HUES6 (cell line): ENCODE data around the gene TOMT.
A peak's percentile ranks its signal among the peaks of the same experiment; 100 is the strongest.

ENCODE experiments used
- H3K27ac ChIP-seq: 2 replicates; pipeline ENCODE4 v1.7.0; 2013; ENCODE audit warnings: low read depth, mild to moderate bottlenecking, low read length, inconsistent platforms
- H3K27me3 ChIP-seq: 2 replicates; pipeline ENCODE4 v1.6.1; 2013; ENCODE audit warnings: low read length; ENCODE audit not compliant: control insufficient read depth, insufficient read depth
- H3K36me3 ChIP-seq: 2 replicates; pipeline ENCODE4 v1.6.1; 2013; ENCODE audit warnings: low read length; ENCODE audit not compliant: control insufficient read depth, insufficient read depth
- H3K4me1 ChIP-seq: 2 replicates; pipeline ENCODE4 v1.6.1; 2013; ENCODE audit warnings: low read length; ENCODE audit not compliant: control insufficient read depth, insufficient read depth
- H3K4me3 ChIP-seq: 2 replicates; pipeline ENCODE4 v1.5.1; 2013; ENCODE audit warnings: low read depth, low read length
- H3K9ac ChIP-seq: one replicate; pipeline ENCODE4 v1.6.1; 2013; ENCODE audit warnings: mild to moderate bottlenecking, low read length
- H3K9me3 ChIP-seq: 2 replicates; pipeline ENCODE4 v1.6.1; 2013; ENCODE audit warnings: low read depth, low read length; ENCODE audit not compliant: control insufficient read depth, insufficient read depth

The TOMT gene

DNA sequence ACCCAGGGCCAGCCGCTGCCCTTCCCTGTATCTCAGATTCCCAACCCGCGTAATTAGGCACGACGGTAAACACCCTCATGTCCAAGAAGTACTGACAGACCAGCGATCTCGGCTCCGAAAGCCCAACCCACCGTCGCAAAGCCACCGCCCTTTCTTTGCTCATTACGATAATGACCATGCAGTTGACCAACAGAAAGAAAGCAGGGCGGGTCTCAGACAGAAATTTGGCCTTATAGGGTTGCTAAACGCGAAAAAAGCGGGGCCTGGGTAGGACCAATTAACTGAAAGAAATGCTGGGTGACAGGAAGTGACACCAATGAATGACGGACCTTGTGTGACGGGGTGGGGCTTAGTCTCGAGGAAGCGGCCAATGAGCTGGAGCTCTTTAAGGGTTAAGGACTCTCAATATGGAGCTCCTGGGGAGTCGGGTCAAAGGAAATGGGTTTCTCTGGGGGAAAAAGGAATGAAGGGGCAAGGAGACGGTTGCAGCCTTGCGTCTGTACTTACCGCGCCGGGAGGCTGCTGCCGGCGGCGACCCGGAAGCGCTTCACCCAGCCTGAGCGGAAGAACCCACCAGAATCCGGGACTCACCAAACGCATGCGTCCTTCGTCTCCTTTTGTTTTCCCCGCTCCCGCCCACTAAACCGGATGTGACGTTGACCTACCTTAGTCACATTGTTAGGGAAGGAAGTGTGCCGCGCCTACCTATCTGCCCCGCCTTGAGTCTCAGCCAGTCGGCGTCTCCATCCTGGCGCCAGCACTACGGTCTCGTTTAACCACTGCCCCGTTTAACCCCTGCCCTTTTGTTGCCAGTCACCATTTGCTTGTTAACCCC, 6.6 kb downstream of the TOMT start, which contains the start of gene ANAPC15:
Gene ANAPC15 (minus strand): TSS at position 553 of the 835 bp plus-strand sequence. CDS start 1,419 bp downstream, outside the sequence.
- peaks cover 12% of the 10 kb centered on the region for H3K4me1 ChIP-seq
- no peaks in the 10 kb centered on the region for H3K27me3 ChIP-seq
- peaks cover 21% of the 10 kb centered on the region for H3K36me3 ChIP-seq
- H3K4me3 ChIP-seq, result peak within 1 kb of the TSS; percentile 75
- H3K9me3 ChIP-seq, result no peaks in the 10 kb centered on the region
- peak within 1 kb of the TSS; percentile 98 for H3K27ac ChIP-seq
- peak within 1 kb of the TSS; percentile 98 for H3K9ac ChIP-seq

DNA sequence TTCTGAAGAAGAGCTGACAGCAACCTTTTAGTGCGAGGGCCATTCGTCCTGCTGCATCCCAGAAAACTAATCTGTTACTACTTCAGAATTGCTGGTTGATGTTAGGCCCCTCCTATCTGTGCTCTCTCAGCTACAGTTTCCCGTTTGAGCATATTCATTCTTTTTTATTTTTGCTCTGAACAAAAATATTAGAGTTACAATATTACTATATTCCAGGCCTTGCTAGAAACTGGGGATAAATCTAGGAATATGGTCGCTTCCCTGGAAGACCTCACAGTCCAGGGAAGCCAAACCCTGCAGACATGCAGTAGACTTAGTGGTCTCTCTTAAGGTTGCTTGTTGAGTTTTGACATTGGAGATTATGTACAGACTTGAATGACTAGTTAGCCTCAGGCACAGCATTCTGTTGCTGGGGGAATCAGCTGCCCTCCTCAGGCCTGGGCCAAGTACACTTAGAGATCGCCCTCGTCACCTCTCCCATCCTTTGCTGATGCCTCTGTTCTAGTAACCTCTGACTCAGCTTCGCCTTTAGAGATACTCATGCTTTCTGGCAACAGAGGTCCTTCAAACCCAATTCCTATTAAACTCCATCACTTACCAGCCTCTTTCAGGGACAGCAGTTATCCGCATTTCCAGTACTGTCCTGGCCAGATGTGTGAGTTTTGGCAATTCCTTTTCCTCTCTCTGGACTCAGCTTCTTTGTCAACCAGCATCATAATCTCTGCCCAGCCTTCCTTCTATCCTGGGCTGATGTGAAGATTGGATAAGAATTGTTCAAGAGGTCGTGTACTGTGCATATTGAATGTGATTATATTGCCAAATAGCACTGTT, 7.5 kb downstream of the TOMT start:
- H3K27ac ChIP-seq, result peak overlapping the region; percentile 98
- H3K27me3 ChIP-seq, result no peaks in the 10 kb centered on the region
- no peaks in the 10 kb centered on the region for H3K9me3 ChIP-seq
- H3K4me3 ChIP-seq, result peak overlapping the region; percentile 75
- peaks cover 12% of the 10 kb centered on the region for H3K4me1 ChIP-seq
- H3K36me3 ChIP-seq, result peaks cover 19% of the 10 kb centered on the region
- H3K9ac ChIP-seq, result peak overlapping the region; percentile 98

DNA sequence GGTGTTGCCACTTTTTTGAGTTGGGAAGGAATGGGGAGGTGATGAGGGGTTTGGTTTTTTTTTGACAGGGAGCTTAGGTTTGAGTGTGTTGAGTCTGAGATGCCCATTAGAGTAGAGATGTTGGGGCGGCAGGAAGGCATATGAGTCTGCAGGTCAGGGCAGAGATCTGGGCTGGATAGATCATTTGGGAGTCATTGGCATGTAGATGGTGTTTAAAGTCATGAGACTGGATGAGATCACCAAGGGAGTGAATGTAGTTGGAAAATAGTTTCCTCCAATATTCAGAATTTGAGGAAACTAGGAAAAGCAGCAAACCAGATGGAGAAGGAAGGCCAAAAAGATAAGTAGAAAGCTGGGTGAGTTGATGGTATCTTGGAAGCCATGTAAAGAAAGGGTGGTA, 8.8 kb downstream of the TOMT start:
- H3K4me1 ChIP-seq, result peaks cover 12% of the 10 kb centered on the region
- no peak overlapping the region for H3K27ac ChIP-seq
- no peak overlapping the region for H3K9ac ChIP-seq
- H3K27me3 ChIP-seq, result no peaks in the 10 kb centered on the region
- peaks cover 14% of the 10 kb centered on the region for H3K36me3 ChIP-seq
- H3K4me3 ChIP-seq, result no peak overlapping the region
- H3K9me3 ChIP-seq, result no peaks in the 10 kb centered on the region

DNA sequence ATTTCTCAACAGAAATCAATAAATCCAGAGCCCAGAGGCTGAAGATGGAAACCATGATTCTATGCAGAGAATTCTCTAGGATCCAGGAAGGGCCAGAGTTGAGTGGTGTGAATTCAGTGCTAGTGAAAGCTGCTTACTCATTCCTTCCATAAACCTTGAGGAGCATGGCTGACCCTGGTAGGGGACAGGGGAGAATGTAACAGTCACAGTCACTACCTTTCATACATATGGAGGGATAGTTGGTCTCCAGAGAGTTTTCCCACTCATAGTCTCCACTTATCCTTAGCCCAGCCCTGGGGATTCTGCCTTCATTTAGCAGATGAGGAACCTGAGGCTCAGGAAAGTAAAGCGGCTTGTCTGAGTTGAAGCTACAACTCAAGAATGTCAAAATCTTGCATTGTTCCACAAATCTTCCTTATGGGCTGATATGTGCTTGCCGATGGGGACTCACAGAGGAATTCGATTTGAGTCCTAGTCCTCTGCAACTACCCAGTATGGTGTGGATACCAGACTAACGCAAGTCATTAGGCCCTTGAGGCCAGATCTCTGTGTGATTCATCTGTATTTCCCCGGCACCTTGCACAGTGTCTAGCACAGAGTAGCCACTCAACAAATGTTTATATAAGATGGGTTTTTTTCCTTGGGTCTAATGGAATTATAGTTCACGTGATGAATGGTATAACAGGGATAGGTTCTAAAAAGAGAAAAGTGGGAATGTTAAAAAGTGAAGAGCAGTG, 10.5 kb downstream of the TOMT start:
- Histone ChIP-seq H3K9ac (no peak overlapping the region), H3K36me3 (no peaks in the 10 kb centered on the region), H3K4me3 (no peak overlapping the region)

DNA sequence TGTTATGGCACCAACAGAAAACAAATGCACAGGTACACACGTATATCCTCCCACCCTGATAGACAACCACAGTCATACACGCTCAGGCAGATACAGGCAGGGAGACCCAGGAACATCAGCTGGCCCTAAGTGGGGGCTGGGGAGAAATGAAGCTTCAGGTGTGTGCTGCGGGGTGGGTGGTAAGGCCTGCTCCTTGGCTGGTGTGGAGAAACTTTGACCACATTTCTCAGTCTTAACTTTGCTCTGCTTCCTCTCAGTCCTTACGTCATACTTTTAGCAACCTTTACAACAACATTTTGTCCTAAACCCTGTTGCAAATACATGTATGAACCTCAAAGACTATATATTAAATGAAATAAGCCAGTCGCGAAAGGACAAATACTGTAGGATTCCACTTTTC, 13.5 kb downstream of the TOMT start:
- no peaks in the 10 kb centered on the region for H3K9me3 ChIP-seq
- H3K9ac ChIP-seq, result no peak overlapping the region
- H3K27ac ChIP-seq, result no peak overlapping the region
- H3K36me3 ChIP-seq, result no peaks in the 10 kb centered on the region
- H3K4me3 ChIP-seq, result no peak overlapping the region
- no peaks in the 10 kb centered on the region for H3K4me1 ChIP-seq
- no peaks in the 10 kb centered on the region for H3K27me3 ChIP-seq

More for the DNA sequence above, 10.5 kb downstream of the TOMT start:
- no peak overlapping the region for H3K27ac ChIP-seq
- H3K4me1 ChIP-seq, result peaks cover 12% of the 10 kb centered on the region
- H3K27me3 ChIP-seq, result no peaks in the 10 kb centered on the region
- no peaks in the 10 kb centered on the region for H3K9me3 ChIP-seq

DNA sequence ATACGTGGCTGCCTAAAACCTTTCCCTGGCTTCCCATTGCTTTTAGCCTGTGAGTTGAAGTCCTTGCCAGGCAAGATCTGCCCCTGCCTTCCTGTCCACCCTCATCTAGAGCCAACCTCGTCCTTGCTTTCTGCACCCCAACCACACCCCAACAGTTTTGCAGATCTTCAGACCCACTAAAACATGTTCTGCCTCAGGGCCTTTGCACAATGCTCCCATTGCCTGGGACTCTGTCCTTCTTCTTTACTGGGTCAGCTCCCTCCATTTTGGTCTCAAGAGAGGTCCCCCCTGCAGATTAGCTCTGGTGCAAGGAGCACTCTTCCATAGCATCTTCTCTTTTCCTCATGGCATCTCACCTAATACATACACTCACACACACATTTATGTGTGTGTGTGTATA, 15.2 kb downstream of the TOMT start:
- Histone ChIP-seq H3K9me3 (0 out of 2 replicates have a peak, but pooled peaks cover 5% of the 10 kb centered on the region), H3K27ac (no peak overlapping the region), H3K9ac (no peak overlapping the region), H3K4me1 (no peaks in the 10 kb centered on the region), H3K27me3 (no peaks in the 10 kb centered on the region), H3K4me3 (no peak overlapping the region), H3K36me3 (no peaks in the 10 kb centered on the region)

DNA sequence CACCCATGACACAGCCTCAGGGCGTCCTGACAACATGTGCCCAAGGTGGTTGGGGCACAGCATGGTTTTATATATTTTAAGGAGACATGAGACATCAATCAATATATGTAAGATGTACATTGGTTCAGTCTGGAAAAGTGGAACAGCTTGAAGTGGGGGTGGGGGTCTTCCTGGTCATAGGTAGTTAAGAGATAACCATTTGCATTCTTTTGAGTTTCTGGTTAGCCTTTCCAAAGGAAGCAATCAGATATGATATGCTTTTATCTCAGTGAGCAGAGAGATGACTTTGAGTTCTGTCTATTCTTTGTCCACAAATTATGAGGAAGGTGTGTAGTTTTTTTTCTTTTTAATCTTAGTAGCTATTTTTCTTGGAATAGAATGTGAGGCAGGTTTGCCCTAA, 16.9 kb downstream of the TOMT start:
- Histone ChIP-seq H3K9ac (no peak overlapping the region), H3K9me3 (peaks cover 11% of the 10 kb centered on the region; the same call in 1 of the 2 replicates), H3K27me3 (no peaks in the 10 kb centered on the region), H3K27ac (no peak overlapping the region), H3K4me1 (no peaks in the 10 kb centered on the region), H3K36me3 (no peaks in the 10 kb centered on the region), H3K4me3 (no peak overlapping the region)

DNA sequence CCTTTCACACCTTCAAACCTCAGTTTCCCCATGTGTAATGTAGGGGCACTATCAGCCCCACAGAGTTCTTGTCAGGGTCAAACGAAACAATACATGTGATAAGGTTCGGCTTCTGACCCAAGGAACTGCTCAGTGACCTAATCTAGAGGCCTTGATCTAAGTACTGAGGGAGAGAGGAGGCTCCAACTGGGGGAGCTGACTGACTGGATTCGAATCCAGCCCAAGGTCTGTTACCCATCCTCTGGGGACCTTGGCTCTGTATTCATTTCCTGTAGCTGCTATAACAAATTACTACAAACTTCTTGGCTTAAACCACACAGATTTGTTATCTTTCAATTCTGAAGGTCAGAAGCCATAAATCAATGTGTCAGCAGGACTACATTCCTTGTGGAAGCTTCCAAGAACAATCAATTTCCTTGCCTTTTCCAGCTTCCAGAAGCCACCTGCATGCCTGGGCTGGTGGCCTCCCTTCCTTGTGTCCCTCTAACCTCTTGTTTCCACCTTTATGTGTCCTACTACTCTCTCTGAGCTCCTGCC, 17.5 kb downstream of the TOMT start:
- Histone ChIP-seq H3K4me3 (no peak overlapping the region), H3K27me3 (no peaks in the 10 kb centered on the region), H3K9me3 (peaks cover 13% of the 10 kb centered on the region), H3K27ac (no peak overlapping the region), H3K9ac (no peak overlapping the region), H3K4me1 (no peaks in the 10 kb centered on the region), H3K36me3 (no peaks in the 10 kb centered on the region)

DNA sequence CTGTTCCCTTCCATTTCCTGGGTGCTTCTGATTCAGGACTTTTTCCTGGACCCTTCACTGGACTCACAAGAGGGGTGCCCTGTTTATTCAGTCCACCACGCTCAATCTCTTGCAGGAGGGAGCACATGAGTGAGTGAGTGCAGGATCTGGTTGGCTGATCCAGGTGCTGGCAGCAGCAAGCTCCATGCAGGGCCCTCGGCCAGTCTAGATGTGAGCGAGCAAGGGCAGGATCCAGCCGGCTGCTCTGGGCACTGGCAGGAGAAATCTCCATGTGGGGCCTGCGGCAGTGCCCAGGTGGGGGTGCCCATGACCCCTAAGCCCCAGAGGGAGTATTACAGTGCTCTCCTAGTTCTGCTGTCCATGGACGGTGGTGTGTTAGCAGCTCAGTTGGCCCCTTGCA, 18.3 kb downstream of the TOMT start:
- H3K9me3 ChIP-seq, result peaks cover 22% of the 10 kb centered on the region
- H3K4me3 ChIP-seq, result no peak overlapping the region
- H3K4me1 ChIP-seq, result no peaks in the 10 kb centered on the region
- no peak overlapping the region for H3K27ac ChIP-seq
- no peaks in the 10 kb centered on the region for H3K27me3 ChIP-seq
- H3K36me3 ChIP-seq, result no peaks in the 10 kb centered on the region
- H3K9ac ChIP-seq, result no peak overlapping the region

DNA sequence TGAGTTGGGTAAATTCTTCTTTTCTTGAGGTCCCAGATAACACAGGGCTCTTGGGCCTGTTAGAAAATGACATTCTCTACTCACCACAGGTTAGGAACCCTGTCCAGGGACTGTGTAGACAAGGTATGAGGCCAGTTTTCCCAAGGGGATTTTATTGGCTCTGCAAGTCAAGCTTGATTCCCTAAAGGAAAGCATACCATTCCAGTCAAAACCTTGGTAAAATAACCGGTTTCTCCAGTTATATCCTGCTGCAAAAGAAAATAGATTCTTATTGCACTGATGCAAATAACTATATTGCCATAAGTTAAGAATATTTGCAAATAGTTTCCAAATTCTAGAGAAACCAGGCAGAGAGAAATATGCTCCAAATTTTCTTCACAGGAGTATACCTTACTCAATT, 20.2 kb downstream of the TOMT start:
- H3K27ac ChIP-seq, result no peak overlapping the region
- H3K4me3 ChIP-seq, result no peak overlapping the region
- H3K27me3 ChIP-seq, result no peaks in the 10 kb centered on the region
- no peaks in the 10 kb centered on the region for H3K36me3 ChIP-seq
- H3K4me1 ChIP-seq, result no peaks in the 10 kb centered on the region
- peaks cover 28% of the 10 kb centered on the region for H3K9me3 ChIP-seq
- H3K9ac ChIP-seq, result no peak overlapping the region
